Ovary (tissue), 3 donors: ENCODE results near the gene CPT1C.

Experiments used
- POLR2A ChIP-seq: fragments of 450-650 bp; IDR thresholded peaks from one replicate; pipeline ENCODE4 v1.6.1; 2017; ENCODE audit warnings: antibody characterized with exemption, mild to moderate bottlenecking, moderate library complexity
- TF ChIP-seq, protein P1 (sequence below), 3 donors: fragments of 450-650 bp in 2 of 3; fragments of 200-600 bp in 1 of 3; IDR thresholded peaks; one replicate each; pipeline versions ENCODE4 v1.5.1 to v1.8.0; 2016 to 2022; ENCODE audit warnings: antibody characterized with exemption in 3 of 3, mild to moderate bottlenecking in 1 of 3
- donor health status: DM: no; HTN: no; CAD: no.

DNA sequence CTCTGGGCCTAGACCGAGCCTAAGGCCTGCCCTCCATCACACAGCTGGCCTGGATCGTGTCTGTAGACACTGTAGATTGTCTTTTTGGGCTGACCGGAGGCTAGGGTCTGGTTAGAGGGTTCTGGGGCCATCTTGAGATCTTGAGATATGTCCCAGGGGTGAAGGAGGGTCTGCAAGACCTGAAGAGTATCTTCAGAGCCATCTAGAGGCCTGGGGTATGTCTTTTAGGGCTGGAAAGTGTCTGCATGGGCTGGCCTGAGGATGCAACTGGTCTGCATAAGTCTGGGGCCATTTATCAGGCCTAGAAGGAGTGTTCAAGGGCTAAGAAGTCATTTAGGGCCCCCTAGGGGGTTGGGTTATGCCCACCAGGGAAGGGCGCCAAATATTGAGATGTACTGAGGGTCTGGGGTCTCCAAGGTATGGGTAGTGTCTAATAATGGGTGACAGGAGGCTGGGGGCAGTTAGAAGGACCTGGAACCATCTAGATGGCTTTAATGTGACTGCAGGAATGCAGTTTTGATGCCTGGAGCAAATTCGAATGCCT is 48.4 kb upstream of the CPT1C start:
- TF ChIP-seq, protein P1, sequence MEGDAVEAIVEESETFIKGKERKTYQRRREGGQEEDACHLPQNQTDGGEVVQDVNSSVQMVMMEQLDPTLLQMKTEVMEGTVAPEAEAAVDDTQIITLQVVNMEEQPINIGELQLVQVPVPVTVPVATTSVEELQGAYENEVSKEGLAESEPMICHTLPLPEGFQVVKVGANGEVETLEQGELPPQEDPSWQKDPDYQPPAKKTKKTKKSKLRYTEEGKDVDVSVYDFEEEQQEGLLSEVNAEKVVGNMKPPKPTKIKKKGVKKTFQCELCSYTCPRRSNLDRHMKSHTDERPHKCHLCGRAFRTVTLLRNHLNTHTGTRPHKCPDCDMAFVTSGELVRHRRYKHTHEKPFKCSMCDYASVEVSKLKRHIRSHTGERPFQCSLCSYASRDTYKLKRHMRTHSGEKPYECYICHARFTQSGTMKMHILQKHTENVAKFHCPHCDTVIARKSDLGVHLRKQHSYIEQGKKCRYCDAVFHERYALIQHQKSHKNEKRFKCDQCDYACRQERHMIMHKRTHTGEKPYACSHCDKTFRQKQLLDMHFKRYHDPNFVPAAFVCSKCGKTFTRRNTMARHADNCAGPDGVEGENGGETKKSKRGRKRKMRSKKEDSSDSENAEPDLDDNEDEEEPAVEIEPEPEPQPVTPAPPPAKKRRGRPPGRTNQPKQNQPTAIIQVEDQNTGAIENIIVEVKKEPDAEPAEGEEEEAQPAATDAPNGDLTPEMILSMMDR (IDR thresholded peaks at IDR 0.05), result no peak
- TF ChIP-seq POLR2A, result no peak
